ENCODE results near the gene CIAO3.
A peak's percentile ranks its signal among the peaks of the same experiment; 100 is the strongest.

CIAO3 gene

GRCh38 chr16:740764-741505 lies at the start of gene CIAO3:
Gene CIAO3, minus strand, starts transcription at chr16:740997. Its CDS starts 12 bp downstream, at chr16:740985.
- peak within 1 kb of the TSS; percentile 96 for H3K27ac ChIP-seq
- no peak for TF ChIP-seq ZFX (IDR thresholded peaks at IDR 0.05; ENCODE audit: borderline replicate concordance)
- TF ChIP-seq, protein P1, sequence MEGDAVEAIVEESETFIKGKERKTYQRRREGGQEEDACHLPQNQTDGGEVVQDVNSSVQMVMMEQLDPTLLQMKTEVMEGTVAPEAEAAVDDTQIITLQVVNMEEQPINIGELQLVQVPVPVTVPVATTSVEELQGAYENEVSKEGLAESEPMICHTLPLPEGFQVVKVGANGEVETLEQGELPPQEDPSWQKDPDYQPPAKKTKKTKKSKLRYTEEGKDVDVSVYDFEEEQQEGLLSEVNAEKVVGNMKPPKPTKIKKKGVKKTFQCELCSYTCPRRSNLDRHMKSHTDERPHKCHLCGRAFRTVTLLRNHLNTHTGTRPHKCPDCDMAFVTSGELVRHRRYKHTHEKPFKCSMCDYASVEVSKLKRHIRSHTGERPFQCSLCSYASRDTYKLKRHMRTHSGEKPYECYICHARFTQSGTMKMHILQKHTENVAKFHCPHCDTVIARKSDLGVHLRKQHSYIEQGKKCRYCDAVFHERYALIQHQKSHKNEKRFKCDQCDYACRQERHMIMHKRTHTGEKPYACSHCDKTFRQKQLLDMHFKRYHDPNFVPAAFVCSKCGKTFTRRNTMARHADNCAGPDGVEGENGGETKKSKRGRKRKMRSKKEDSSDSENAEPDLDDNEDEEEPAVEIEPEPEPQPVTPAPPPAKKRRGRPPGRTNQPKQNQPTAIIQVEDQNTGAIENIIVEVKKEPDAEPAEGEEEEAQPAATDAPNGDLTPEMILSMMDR (IDR thresholded peaks at IDR 0.05): peak; percentile 96

GRCh38 chr16:790086-790485 lies 49.3 kb upstream of the CIAO3 start:
- TF ChIP-seq, protein P1 (IDR thresholded peaks at IDR 0.05): no peak
- TF ChIP-seq ZFX (IDR thresholded peaks at IDR 0.05; ENCODE audit: borderline replicate concordance): no peak
- peak overlapping the region; percentile 82; the same call in 1 of the 2 replicates for H3K27ac ChIP-seq

DNA sequence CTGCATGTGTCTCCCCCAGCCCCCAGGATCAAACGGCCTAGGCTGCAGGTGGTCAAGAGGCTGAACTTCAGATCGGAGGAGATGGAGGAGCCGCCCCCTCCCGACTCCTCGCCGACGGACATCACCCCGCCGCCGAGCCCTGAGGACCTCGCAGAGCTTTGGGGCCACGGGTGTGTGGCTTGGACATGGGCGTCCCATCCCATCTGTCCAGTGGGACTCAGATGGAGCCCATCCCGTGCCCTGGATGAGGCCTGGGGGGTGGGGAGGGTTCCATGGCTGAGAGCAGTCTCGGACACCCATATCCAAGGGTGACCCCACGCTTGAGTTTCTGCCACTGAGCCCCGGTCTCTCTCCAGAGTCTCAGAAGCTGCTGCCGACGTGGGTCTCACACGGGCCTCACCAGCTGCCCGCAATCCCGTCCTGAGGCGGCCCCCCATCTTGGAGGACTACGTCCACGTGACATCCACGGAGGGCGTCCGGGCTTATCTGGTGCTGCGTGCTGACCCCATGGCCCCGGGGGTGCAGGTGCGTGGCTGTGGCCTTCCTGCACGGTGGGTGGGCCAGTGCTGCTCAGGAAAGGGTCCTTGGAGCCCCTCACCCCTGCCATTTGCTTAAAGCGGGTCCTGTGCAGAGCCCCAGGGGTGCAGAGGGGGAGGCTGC lies 48.5 kb upstream of the CIAO3 start:
- H3K27ac ChIP-seq: peak overlapping the region; percentile 82
- TF ChIP-seq, protein P1 (IDR thresholded peaks at IDR 0.05): no peak
- TF ChIP-seq ZFX (IDR thresholded peaks at IDR 0.05; ENCODE audit: borderline replicate concordance): no peak

DNA sequence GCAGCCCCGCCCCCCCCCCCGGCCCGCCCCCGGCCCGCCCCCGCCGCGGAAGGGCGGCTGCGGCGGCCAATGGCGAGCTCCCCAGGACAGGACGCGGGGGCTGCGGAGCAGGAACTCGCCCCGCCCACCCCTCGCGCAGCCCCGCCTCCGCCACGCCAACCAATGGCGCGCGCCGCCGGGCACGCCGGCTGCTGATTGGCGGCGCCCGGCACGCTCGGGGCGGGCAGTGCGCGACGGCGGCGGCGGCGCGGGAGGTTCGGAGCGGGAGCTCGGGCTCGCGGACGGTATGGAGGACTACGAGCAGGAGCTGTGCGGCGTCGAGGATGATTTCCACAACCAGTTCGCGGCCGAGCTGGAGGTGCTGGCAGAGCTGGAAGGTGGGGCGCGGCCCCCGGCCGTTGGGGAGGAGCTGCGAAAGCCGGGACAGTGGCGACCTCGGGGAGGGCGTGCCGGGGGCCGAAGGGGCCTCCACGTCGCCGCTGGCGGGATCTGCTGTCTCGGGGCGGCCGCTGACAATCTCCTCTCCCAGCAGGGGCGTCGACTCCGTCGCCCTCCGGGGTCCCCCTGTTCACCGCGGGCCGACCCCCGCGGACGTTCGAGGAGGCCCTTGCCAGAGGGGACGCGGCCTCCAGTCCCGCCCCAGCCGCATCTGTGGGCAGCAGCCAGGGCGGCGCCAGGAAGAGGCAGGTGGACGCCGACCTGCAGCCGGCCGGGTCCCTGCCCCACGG lies 47.8 kb upstream of the CIAO3 start, which contains the start of gene CHTF18:
Gene CHTF18, plus strand, starts transcription at position 222 of the 728 bp plus-strand sequence. Its CDS starts 65 bp downstream, at position 287.
- no peak for TF ChIP-seq ZFX (IDR thresholded peaks at IDR 0.05; ENCODE audit: borderline replicate concordance)
- peak within 1 kb of the TSS; percentile 82 for H3K27ac ChIP-seq

- H3K27ac ChIP-seq: peak within 1 kb of the TSS; percentile 82
- TF ChIP-seq, protein P1 (IDR thresholded peaks at IDR 0.05): no peak
- no peak for TF ChIP-seq ZFX (IDR thresholded peaks at IDR 0.05; ENCODE audit: borderline replicate concordance)
Measured at GRCh38 chr16:787978-788398, 47.2 kb upstream of the CIAO3 start, which contains the start of gene RPUSD1. Gene RPUSD1, minus strand, starts transcription at chr16:788381. Its CDS starts 644 bp downstream, at chr16:787737.

- peak overlapping the region; percentile 82 for H3K27ac ChIP-seq
- TF ChIP-seq ZFX (IDR thresholded peaks at IDR 0.05; ENCODE audit: borderline replicate concordance): no peak
- TF ChIP-seq, protein P1 (IDR thresholded peaks at IDR 0.05): no peak
Measured at GRCh38 chr16:787321-787966, 46.6 kb upstream of the CIAO3 start.

Data from 22Rv1 (cell line).